ENCODE data around the gene RAB20. TPM values are rescaled to one million over a fixed set of nuclear protein-coding genes. Genes with fewer than 3 reads are reported as not detected.
A peak's percentile ranks its signal among the peaks of the same experiment; 100 is the strongest.

The RAB20 gene
- total RNA-seq, 4 donors from 2014 or later: 8.7 to 32.8 (median 18.4) TPM

- Histone ChIP-seq H3K4me3 (no peak overlapping the region), H3K4me1 (peaks cover 0 to 77% (median 8%) of the 10 kb centered on the region in 3 donors), H3K9me3 (no peaks in the 10 kb centered on the region), H3K27ac (peak overlapping the region in 3 of 4 donors; percentile 21 to 73 (median 71)), H3K27me3 (no peaks in the 10 kb centered on the region), H3K36me3 (peaks cover 0 to 27% of the 10 kb centered on the region in 2 donors)
- no peak for TF ChIP-seq CTCF (IDR thresholded peaks at IDR 0.05)
- no peak for TF ChIP-seq EP300 (IDR thresholded peaks at IDR 0.05)
- TF ChIP-seq POLR2A (IDR thresholded peaks at IDR 0.05): no peak
- no peak for TF ChIP-seq POLR2AphosphoS5 (IDR thresholded peaks at IDR 0.05)
- ATAC-seq: no peak
- WGBS, 2 donors (ENCODE audit: low coverage in 1 of 2): 67 to 89% methylated on average over 4 of the region's 10 CpGs
Observed at GRCh38 chr13:110521296-110521680, 40.2 kb downstream of the RAB20 start.

DNA sequence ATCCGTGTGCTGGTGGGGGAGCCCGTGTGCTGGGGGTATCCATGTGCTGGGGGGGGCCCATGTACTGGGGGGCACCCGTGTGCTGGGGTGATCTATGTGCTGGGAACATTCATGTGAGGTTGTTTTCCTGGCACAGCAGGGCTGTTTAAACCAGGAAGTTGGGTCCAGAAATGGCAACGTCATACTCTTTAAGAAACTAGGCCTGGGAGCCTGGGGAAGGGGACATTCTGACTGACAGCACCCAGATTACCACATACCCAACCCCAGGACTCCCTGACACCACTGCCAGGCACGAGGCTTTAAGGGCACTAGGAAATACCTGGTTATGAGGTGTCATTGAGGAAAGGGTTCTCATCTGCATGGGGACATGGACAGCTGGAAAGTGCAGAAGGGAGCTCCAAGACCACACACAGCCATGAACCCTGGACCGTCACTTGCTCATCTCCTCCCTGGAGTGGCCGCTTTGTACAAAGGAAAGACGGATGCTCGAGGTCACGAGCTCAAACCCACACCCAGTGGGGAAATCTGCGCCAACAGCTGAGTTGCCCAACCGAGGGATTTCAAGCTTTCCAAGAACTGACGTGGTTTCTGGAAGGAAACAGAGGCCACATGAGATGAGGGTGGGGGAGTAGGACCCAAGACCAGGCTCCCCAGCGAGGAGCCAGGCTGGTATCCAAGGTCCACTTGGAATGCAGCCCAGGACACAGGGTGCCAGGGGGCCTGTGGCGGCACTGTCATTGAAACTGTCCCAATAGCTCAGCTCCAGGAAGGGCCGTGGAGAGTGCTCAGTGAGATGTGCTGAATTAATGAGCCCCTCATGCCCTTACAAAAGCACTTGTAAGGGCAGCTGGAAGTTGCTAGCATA, 40.9 kb downstream of the RAB20 start:
- peak; percentile 84 for ATAC-seq
- no peaks in the 10 kb centered on the region for H3K9me3 ChIP-seq
- peak overlapping the region in 3 of 4 donors; percentile 62 to 73 (median 71) for H3K27ac ChIP-seq
- WGBS, 2 donors (ENCODE audit: low coverage in 1 of 2): 20 to 49% methylated on average over 1 to 2 of the region's 16 CpGs
- peaks cover 0 to 27% of the 10 kb centered on the region in 2 donors for H3K36me3 ChIP-seq
- H3K27me3 ChIP-seq: no peaks in the 10 kb centered on the region
- no peak overlapping the region for H3K4me3 ChIP-seq
- no peak for TF ChIP-seq CTCF (IDR thresholded peaks at IDR 0.05)
- TF ChIP-seq POLR2A (IDR thresholded peaks at IDR 0.05): no peak
- TF ChIP-seq POLR2AphosphoS5 (IDR thresholded peaks at IDR 0.05): peak; percentile 97
- H3K4me1 ChIP-seq: peaks cover 0 to 71% (median 8%) of the 10 kb centered on the region in 3 donors

- ATAC-seq: no peak
- TF ChIP-seq POLR2A (IDR thresholded peaks at IDR 0.05) (no peak), POLR2AphosphoS5 (IDR thresholded peaks at IDR 0.05) (no peak), CTCF (IDR thresholded peaks at IDR 0.05) (no peak), EP300 (IDR thresholded peaks at IDR 0.05) (no peak)
- peak overlapping the region in 3 of 4 donors; percentile 62 to 73 (median 71) for H3K27ac ChIP-seq
- 60 to 90% methylated on average over 1 to 2 of the region's 7 CpGs for WGBS, 2 donors (ENCODE audit: low coverage in 1 of 2)
- H3K4me1 ChIP-seq: peaks cover 0 to 59% (median 2%) of the 10 kb centered on the region in 3 donors
- H3K27me3 ChIP-seq: no peaks in the 10 kb centered on the region
- no peaks in the 10 kb centered on the region for H3K9me3 ChIP-seq
- H3K4me3 ChIP-seq: no peak overlapping the region
- peaks cover 0 to 35% of the 10 kb centered on the region in 2 donors for H3K36me3 ChIP-seq
Observed at GRCh38 chr13:110519506-110519905, 42.0 kb downstream of the RAB20 start.

DNA sequence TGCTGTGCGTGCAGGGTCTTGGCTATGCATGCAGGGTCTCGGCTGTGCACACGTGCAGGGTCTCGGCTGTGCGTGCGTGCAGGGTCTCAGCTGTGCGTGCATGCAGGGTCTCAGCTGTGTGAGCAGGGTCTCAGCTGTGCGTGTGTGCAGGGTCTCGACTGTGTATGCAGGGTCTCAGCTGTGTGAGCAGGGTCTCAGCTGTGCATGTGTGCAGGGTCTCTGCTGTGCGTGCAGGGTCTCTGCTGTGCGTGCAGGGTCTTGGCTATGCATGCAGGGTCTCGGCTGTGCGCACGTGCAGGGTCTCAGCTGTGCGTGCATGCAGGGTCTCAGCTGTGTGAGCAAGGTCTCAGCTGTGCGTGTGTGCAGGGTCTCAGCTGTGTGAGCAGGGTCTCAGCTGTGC, 42.5 kb downstream of the RAB20 start:
- Histone ChIP-seq H3K9me3 (no peaks in the 10 kb centered on the region), H3K4me1 (peaks cover 0 to 55% (median 0%) of the 10 kb centered on the region in 3 donors), H3K36me3 (peaks cover 0 to 39% of the 10 kb centered on the region in 2 donors), H3K27me3 (no peaks in the 10 kb centered on the region), H3K4me3 (no peak overlapping the region), H3K27ac (no peak overlapping the region)
- WGBS, 2 donors (ENCODE audit: low coverage in 1 of 2): no CpG with 5 or more reads among the region's 16 CpGs
- TF ChIP-seq POLR2A (IDR thresholded peaks at IDR 0.05) (no peak), CTCF (IDR thresholded peaks at IDR 0.05) (no peak), EP300 (IDR thresholded peaks at IDR 0.05) (no peak), POLR2AphosphoS5 (IDR thresholded peaks at IDR 0.05) (no peak)
- ATAC-seq: no peak

GRCh38 chr13:110518571-110518970, 43.0 kb downstream of the RAB20 start:
- no CpG with 5 or more reads among the region's 11 CpGs for WGBS, 2 donors (ENCODE audit: low coverage in 1 of 2)
- H3K27ac ChIP-seq: no peak overlapping the region
- H3K9me3 ChIP-seq: no peaks in the 10 kb centered on the region
- TF ChIP-seq POLR2A (IDR thresholded peaks at IDR 0.05): no peak
- no peak for TF ChIP-seq CTCF (IDR thresholded peaks at IDR 0.05)
- no peak for TF ChIP-seq EP300 (IDR thresholded peaks at IDR 0.05)
- no peak for TF ChIP-seq POLR2AphosphoS5 (IDR thresholded peaks at IDR 0.05)
- peaks cover 0 to 50% (median 0%) of the 10 kb centered on the region in 3 donors for H3K4me1 ChIP-seq
- no peak for ATAC-seq
- peaks cover 0 to 41% of the 10 kb centered on the region in 2 donors for H3K36me3 ChIP-seq
- H3K27me3 ChIP-seq: no peaks in the 10 kb centered on the region
- H3K4me3 ChIP-seq: no peak overlapping the region
